ENCODE data around the gene RLN3. TPM values are rescaled to one million over a fixed set of nuclear protein-coding genes. Genes with fewer than 3 reads are reported as not detected.

Gene RLN3
- total and polyA plus RNA-seq, 2 of the 8 experiments (the other 6 are each of a cell fraction or from before 2014, with no cell fraction given) = not detected

GRCh38 chr19:14031719-14032480, 4.0 kb downstream of the RLN3 start, which contains the start of gene IL27RA (continued):
- TF ChIP-seq, protein P1, sequence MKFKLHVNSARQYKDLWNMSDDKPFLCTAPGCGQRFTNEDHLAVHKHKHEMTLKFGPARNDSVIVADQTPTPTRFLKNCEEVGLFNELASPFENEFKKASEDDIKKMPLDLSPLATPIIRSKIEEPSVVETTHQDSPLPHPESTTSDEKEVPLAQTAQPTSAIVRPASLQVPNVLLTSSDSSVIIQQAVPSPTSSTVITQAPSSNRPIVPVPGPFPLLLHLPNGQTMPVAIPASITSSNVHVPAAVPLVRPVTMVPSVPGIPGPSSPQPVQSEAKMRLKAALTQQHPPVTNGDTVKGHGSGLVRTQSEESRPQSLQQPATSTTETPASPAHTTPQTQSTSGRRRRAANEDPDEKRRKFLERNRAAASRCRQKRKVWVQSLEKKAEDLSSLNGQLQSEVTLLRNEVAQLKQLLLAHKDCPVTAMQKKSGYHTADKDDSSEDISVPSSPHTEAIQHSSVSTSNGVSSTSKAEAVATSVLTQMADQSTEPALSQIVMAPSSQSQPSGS (IDR thresholded peaks at IDR 0.05; ENCODE audit: low read length) = no peak
- TF ChIP-seq SP2 (IDR thresholded peaks at IDR 0.05; ENCODE audit: low read length) (no peak), TAF1 (IDR thresholded peaks at IDR 0.05; ENCODE audit: low read depth, low read length) (peak; percentile 40; the same call in 1 of the 2 replicates), SP4 (IDR thresholded peaks at IDR 0.05; ENCODE audit: low read length) (no peak), E2F6 (IDR thresholded peaks at IDR 0.05) (peak; percentile 48), ZNF274 (IDR thresholded peaks at IDR 0.05; ENCODE audit: borderline replicate concordance, extremely low read depth, low read length) (no peak), TBP (IDR thresholded peaks at IDR 0.05; ENCODE audit: low read depth, low read length) (no peak), HDAC6 (IDR thresholded peaks at IDR 0.05; ENCODE audit: low read depth, low read length) (no peak), FOSL1 (IDR thresholded peaks at IDR 0.05; ENCODE audit: insufficient read depth, low read depth, low read length) (no peak), CBX8 (IDR thresholded peaks at IDR 0.05; ENCODE audit: borderline replicate concordance, low read depth, low read length) (no peak), JUN (IDR thresholded peaks at IDR 0.05; ENCODE audit: low read depth, low read length) (no peak), CTBP2 (IDR thresholded peaks at IDR 0.05; ENCODE audit: borderline replicate concordance, insufficient read depth, insufficient read length, low read length) (peak; percentile 26), SUZ12 (IDR thresholded peaks at IDR 0.05; ENCODE audit: low read length) (no peak), GTF2F1 (IDR thresholded peaks at IDR 0.05; ENCODE audit: borderline replicate concordance, low read depth, low read length) (no peak)
- TF ChIP-seq, protein P2, sequence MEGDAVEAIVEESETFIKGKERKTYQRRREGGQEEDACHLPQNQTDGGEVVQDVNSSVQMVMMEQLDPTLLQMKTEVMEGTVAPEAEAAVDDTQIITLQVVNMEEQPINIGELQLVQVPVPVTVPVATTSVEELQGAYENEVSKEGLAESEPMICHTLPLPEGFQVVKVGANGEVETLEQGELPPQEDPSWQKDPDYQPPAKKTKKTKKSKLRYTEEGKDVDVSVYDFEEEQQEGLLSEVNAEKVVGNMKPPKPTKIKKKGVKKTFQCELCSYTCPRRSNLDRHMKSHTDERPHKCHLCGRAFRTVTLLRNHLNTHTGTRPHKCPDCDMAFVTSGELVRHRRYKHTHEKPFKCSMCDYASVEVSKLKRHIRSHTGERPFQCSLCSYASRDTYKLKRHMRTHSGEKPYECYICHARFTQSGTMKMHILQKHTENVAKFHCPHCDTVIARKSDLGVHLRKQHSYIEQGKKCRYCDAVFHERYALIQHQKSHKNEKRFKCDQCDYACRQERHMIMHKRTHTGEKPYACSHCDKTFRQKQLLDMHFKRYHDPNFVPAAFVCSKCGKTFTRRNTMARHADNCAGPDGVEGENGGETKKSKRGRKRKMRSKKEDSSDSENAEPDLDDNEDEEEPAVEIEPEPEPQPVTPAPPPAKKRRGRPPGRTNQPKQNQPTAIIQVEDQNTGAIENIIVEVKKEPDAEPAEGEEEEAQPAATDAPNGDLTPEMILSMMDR (IDR thresholded peaks at IDR 0.05; ENCODE audit: control extremely low read depth in 1 of 3, insufficient read depth in 1 of 3, low read depth in 1 of 3, low read length in 3 of 3) = peak; percentile 76 to 82 (median 78)
